GM12892 (cell line): ENCODE data around the gene GFRA1.
"Not testable (repeated sequence)": the region's sequence is repeated elsewhere in the genome, so short reads cannot be mapped to it uniquely, and the experiment has no call there.

Experiments used
- DNase-seq: peaks from one replicate; pipeline ENCODE4 v3.0.0; 2011; ENCODE audit not compliant: insufficient read length
- FAIRE-seq: peaks from 2 replicates; lab custom pipeline; 2011; peaks lifted over from hg19 to GRCh38; lab: Jason Lieb, UNC
- POLR2A ChIP-seq: IDR thresholded peaks from 2 replicates; pipeline ENCODE4 v1.6.1; 2011; ENCODE audit warnings: low read depth, low read length, control low read depth
- POLR2AphosphoS5 ChIP-seq: IDR thresholded peaks from 2 replicates; pipeline ENCODE4 v1.6.1; 2011; ENCODE audit warnings: low read depth, low read length, control low read depth
- TAF1 ChIP-seq: IDR thresholded peaks from 2 replicates; pipeline ENCODE4 v1.6.1; 2011; ENCODE audit warnings: low read depth, mild to moderate bottlenecking, control low read depth, low read length, borderline replicate concordance

Gene GFRA1

GRCh38 chr10:116073001-116073400 is 200.0 kb downstream of the GFRA1 start:
- TF ChIP-seq POLR2A = no peak
- TF ChIP-seq POLR2AphosphoS5 = no peak
- no peak for TF ChIP-seq TAF1
- DNase-seq = no peak
- FAIRE-seq = no peak

- no peak for TF ChIP-seq POLR2AphosphoS5
- no peak for TF ChIP-seq TAF1
- TF ChIP-seq POLR2A = no peak
- DNase-seq (no peak), FAIRE-seq (no peak)
Observed at GRCh38 chr10:116071453-116072148, 201.4 kb downstream of the GFRA1 start.

GRCh38 chr10:116070743-116071320 is 202.2 kb downstream of the GFRA1 start:
- FAIRE-seq (no peak), DNase-seq (no peak)
- no peak for TF ChIP-seq TAF1
- TF ChIP-seq POLR2A = no peak
- TF ChIP-seq POLR2AphosphoS5 = no peak

GRCh38 chr10:116069856-116070255 is 203.2 kb downstream of the GFRA1 start:
- FAIRE-seq (no peak), DNase-seq (no peak)
- TF ChIP-seq POLR2A (no peak), TAF1 (no peak), POLR2AphosphoS5 (no peak)

- FAIRE-seq (no peak), DNase-seq (no peak)
- TF ChIP-seq POLR2AphosphoS5 = no peak
- TF ChIP-seq TAF1 = no peak
- no peak for TF ChIP-seq POLR2A
Observed at GRCh38 chr10:116067825-116068224, 205.2 kb downstream of the GFRA1 start.

- DNase-seq (no peak), FAIRE-seq (no peak)
- TF ChIP-seq TAF1 (no peak), POLR2A (no peak), POLR2AphosphoS5 (no peak)
Observed at GRCh38 chr10:116063107-116063506, 209.9 kb downstream of the GFRA1 start.

GRCh38 chr10:116060864-116061263 is 212.1 kb downstream of the GFRA1 start:
- no peak for DNase-seq
- FAIRE-seq = no peak
- TF ChIP-seq TAF1 = no peak
- TF ChIP-seq POLR2AphosphoS5 = no peak
- TF ChIP-seq POLR2A = no peak

- no peak for DNase-seq
- TF ChIP-seq TAF1 (no peak), POLR2AphosphoS5 (no peak)
- no peak for FAIRE-seq
Observed at GRCh38 chr10:116059320-116059719, 213.7 kb downstream of the GFRA1 start.

GRCh38 chr10:116056445-116057293 is 216.3 kb downstream of the GFRA1 start:
- TF ChIP-seq POLR2A (no peak), TAF1 (no peak), POLR2AphosphoS5 (no peak)
- FAIRE-seq (no peak), DNase-seq (no peak)

GRCh38 chr10:116055917-116056252 is 217.1 kb downstream of the GFRA1 start:
- TF ChIP-seq POLR2A (no peak), POLR2AphosphoS5 (no peak), TAF1 (no peak)
- FAIRE-seq (no peak), DNase-seq (no peak)

- no peak for DNase-seq
- TF ChIP-seq POLR2AphosphoS5 = no peak
- no peak for TF ChIP-seq TAF1
- TF ChIP-seq POLR2A = no peak
- no peak for FAIRE-seq
Observed at GRCh38 chr10:116055252-116055916, 217.6 kb downstream of the GFRA1 start.

GRCh38 chr10:116053910-116054309 is 219.1 kb downstream of the GFRA1 start:
- no peak for DNase-seq
- no peak for FAIRE-seq
- TF ChIP-seq POLR2A (no peak), TAF1 (no peak), POLR2AphosphoS5 (no peak)

- DNase-seq, FAIRE-seq: not testable (repeated sequence)
Observed at GRCh38 chr10:116053009-116053730, 219.8 kb downstream of the GFRA1 start.

GRCh38 chr10:116052522-116052921 is 220.5 kb downstream of the GFRA1 start:
- not testable (repeated sequence) for DNase-seq, FAIRE-seq
